ENCODE results near the gene SRCAP.

The SRCAP gene

GRCh38 chr16:30737794-30738648 is 39.0 kb downstream of the SRCAP start:
- no peak for DNase-seq

GRCh38 chr16:30738984-30739951 is 40.3 kb downstream of the SRCAP start:
- DNase-seq: no peak

GRCh38 chr16:30740364-30741251 is 41.6 kb downstream of the SRCAP start:
- DNase-seq: no peak

DNA sequence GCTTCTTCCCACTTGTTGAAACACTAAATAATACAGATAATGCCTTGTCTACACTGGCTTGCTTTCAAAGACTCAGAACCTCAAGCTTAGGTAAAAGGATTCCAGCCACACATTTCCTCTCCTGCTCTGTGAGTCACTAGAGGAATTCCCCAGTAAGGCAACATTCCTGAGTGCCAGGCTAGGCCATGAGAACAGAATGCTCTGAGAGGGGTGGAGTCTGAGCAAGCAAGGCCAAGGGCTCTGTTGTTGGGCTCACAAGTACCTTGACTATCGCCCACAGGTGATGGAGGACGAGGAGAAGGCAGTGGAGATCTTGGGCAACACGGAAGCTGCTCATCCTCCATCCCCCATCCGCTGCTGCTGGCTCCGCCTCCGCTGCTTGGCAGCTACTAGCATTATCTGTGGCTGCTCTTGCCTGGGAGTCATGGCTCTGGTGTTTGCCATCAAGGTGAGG is 42.5 kb downstream of the SRCAP start:
- DNase-seq: no peak

- no peak for DNase-seq
These were observed 44.7 kb downstream of the SRCAP start for GRCh38 chr16:30743716-30744115.

DNA sequence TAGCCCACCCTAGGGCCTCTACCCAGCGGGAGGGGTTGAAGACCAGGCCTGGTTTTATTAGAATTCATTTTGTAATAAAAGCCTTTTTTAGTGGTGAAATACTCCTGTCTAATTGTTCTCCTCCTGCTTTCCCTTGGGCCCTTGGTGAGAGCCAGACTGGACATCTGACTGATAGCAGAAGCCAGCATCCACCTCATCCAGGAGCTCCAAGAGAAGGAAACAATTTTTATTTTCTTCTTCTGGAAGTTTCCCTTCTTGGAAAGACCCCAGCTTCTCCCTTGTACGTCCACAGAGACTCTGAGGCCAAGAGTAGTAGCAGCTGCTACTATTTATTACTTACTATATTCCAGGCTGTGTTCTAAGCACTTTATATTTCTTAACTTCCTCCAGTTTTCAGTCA is 45.2 kb downstream of the SRCAP start:
- DNase-seq: no peak

- no peak for DNase-seq
These were observed 46.1 kb downstream of the SRCAP start for GRCh38 chr16:30745082-30745481.

DNA sequence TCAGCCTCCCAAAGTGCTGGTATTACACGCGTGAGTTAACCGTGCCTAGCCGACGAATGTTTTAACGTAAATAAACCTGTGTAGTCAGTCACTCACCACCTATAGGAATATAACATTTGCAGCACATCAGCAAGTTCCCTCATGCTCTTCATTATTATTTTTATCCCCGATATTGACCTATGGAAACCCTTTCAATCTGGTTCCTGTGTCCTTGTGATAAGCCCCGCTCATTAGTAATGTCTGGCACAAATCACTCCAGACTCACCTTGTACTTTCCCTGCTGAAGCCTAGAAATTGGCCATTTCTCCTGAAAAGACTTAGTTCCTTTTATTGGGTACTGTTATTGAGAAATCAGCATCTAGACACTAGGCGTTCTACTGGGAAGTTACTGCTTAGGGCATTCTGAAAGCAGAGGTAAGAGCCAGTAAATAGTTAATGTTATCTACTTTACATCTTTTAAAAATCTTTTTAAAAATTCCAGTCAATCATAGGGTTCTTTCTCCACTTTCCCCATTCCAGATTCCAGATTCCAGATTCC is 47.7 kb downstream of the SRCAP start:
- no peak for DNase-seq

- no peak for DNase-seq
These were observed 48.4 kb downstream of the SRCAP start for GRCh38 chr16:30747331-30747730.

GRCh38 chr16:30747799-30748633 is 49.0 kb downstream of the SRCAP start, which contains the start of gene PHKG2:
Gene PHKG2, plus strand, starts transcription at chr16:30748425. Its CDS starts 396 bp downstream, at chr16:30748821.
- peak; percentile 98 for DNase-seq

DNA sequence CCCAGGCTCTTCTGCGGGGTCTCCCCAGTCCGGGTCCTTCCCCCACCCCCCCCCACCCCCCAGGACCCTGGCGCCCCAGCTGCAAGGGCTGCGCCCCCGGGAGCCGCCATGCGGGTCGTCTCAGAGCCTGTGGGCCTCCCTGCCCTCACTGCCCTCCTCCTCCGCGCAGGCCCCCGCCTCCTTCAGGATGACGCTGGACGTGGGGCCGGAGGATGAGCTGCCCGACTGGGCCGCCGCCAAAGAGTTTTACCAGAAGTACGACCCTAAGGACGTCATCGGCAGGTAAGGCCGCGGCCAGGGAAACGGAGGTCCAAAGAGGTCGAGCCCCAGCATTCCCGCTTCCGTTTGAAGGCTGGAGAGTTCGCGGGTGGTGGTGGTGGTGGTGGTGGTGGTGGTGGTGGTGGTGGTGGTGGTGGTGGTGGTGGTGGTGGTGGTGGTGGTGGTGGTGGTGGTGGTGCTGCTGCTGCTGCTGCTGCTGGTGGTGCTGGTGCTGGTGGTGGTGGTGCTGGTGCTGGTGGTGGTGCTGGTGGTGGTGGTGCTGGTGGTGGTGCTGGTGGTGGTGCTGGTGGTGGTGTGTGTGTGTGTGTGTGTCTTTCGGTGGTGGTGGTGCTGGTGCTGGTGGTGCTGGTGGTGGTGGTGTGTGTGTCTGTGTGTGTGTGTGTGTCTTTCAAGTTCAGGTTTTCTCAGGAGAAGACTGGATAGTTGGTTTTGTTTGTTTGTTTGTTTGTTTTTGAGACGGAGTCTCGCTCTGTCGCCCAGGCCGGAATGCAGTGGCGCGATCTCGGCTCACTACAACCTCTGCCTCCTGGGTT is 49.9 kb downstream of the SRCAP start:
- DNase-seq: peak; percentile 32

DNA sequence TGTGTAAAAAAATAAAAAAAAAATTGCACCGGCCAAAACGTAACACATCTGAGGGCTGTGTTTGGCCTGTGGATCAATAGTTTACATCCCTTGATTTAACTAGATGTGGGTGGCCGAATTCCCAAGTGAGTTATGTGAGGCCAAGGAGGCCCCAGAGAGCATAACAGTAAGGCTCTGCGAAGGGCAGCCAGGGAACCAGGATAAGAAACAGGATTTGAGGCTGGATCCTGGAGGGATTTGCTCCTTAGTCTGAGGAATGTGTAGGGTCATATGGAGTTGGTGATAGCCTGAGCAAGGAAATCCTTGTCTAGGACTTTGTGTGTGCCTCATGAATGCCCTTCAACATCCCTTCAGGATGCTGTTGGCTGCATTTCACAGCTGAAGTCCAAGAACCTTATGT is 51.2 kb downstream of the SRCAP start:
- DNase-seq: no peak

GRCh38 chr16:30750876-30751465 is 52.0 kb downstream of the SRCAP start:
- DNase-seq: no peak

DNA sequence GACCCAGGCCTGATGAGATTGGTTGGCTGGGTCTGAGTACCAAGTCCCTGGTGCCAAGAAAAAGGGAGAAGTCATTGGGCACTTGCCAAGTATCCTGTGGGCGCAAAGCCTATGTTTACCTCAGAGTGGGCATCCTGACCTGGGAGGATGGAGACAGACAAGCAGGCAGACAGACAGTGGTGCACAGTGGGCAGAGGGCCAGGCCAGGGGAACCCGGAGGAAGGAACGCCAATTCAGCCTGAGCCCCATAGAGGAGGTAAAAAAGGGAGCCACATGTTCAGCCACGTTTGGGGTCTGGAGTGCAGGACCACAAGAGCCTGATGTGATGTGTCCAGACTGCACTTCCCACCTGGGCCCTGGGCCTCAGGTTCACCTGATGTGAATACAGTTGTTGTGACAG is 54.6 kb downstream of the SRCAP start:
- DNase-seq: no peak

- DNase-seq: no peak
These were observed 57.2 kb downstream of the SRCAP start for GRCh38 chr16:30755955-30756780.

GRCh38 chr16:30756781-30757100 is 57.8 kb downstream of the SRCAP start:
- DNase-seq: no peak

DNA sequence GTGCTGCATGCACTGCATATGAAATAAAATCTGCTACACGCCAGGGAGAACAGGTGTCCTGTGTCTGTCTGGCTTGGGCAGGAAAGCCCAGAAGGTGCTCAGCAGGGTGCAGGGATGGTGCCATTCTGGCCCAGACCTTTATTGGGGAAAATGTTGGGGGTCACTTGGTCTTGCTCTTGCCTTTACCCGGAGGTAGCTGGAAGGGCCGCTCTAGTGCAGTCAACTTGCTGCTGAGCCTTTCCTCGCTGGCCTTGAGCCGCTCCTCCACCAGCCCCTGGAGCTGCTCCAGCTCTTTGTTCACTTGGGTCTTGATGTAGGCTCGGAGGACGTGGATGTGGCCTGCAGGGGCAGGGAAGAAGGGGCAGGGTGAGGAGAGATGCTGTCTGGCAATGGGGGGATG is 58.3 kb downstream of the SRCAP start:
- no peak for DNase-seq

- no peak for DNase-seq
These were observed 60.1 kb downstream of the SRCAP start for GRCh38 chr16:30758988-30759491.

DNA sequence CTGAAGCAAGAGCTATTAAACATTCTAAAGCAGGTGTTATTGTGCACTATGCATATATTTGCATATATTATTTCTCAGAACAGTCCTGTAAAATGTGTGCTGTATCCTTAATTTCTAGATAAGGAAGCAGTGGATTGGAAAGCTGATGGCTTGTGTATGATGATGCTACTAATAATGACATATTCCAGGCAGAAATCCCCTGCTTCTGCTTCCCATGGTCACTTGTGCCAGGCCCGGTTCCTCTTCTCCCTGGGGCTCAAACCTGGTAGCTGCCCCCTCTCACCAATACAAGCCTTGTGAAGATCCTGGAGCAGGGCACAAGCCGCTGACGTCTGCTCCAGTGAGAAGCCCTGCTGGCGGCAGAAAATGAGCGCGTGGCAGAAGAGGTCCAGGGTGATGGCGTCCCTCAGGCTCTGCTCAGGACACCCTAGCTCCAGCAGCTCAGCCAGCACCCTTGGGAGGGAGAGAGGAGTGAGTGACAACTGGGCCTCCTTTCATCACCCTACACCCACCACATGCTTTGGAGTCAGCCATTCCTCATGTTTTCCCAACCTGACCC is 61.1 kb downstream of the SRCAP start:
- no peak for DNase-seq
